Cardiac septum (tissue), 1 donor: ENCODE measurements around the gene RNF10. TPM values are rescaled to one million over a fixed set of nuclear protein-coding genes. Genes with fewer than 3 reads are reported as not detected.
A peak's percentile ranks its signal among the peaks of the same experiment; 100 is the strongest.
"Not testable (repeated sequence)": the region's sequence is repeated elsewhere in the genome, so short reads cannot be mapped to it uniquely, and the experiment has no call there.

Experiments
- DNase-seq: peaks from one replicate; pipeline ENCODE4 v3.0.0-alpha.2; 2020; ENCODE audit warnings: low spot score
- intact Hi-C: fragments of 100-400 bp; cut with DNase I; formaldehyde crosslinking; loops from one replicate; pipeline ENCODE4 v1.14.0; 2022
- long read RNA-seq: library from polyadenylated mRNA; unstranded; transcript quantifications from one replicate; pipeline ENCODE4 v2.0.0, GENCODE V29; 2021
- total RNA-seq: library from RNA; stranded (reverse); fragmentation: NEBNext Ultra II Directional; extraction: Animal tissue kit (Norgen Biotek cat#: 25700); gene quantifications from one replicate; pipeline ENCODE4 v1.2.1, GENCODE V29; 2021
- donor health status: DM: no; HTN: no; CAD: no.

The RNF10 gene
- 249 TPM for total RNA-seq
- long read RNA-seq, transcript RNF10-201 (17 exons, 3,825 nt) = major isoform, 336 of 523 reads
- long read RNA-seq, transcript RNF10-203 (17 exons, 2,671 nt) = minor isoform, 39 of 523 reads
- long read RNA-seq, partial matches to known transcripts = 93 of 523 reads
- long read RNA-seq, other reads (novel, unspliced or antisense) = 55 of 523 reads

GRCh38 chr12:120534203-120534702, at the start of gene RNF10:
TSS of gene RNF10 (plus strand) at chr12:120534356. CDS start at chr12:120534812, 456 bp downstream.
- intact Hi-C loops = loop anchor here (5.0 kb wide), 2 partner anchors 37 to 48 kb away; partner anchors contain the start of genes DYNLL1 and POP5

GRCh38 chr12:120485961-120486881, 47.9 kb upstream of the RNF10 start:
- DNase-seq = no peak
- intact Hi-C loops = no loop called here

More at GRCh38 chr12:120534203-120534702, at the start of gene RNF10:
- peak; percentile 87 for DNase-seq

GRCh38 chr12:120487552-120487951, 46.6 kb upstream of the RNF10 start:
- intact Hi-C loops, DNase-seq: not testable (repeated sequence)

GRCh38 chr12:120488057-120488640, 46.0 kb upstream of the RNF10 start:
- DNase-seq = no peak
- intact Hi-C loops = no loop called here

GRCh38 chr12:120489018-120489417, 45.1 kb upstream of the RNF10 start:
- no peak for DNase-seq
- intact Hi-C loops = no loop called here

- no peak for DNase-seq
- intact Hi-C loops = no loop called here
Measured at GRCh38 chr12:120490325-120490724, 43.8 kb upstream of the RNF10 start.

- intact Hi-C loops = no loop called here
- DNase-seq = no peak
Measured at GRCh38 chr12:120490833-120491512, 43.2 kb upstream of the RNF10 start.

- intact Hi-C loops = loop anchor here (5.0 kb wide), 1 partner anchor 37 kb away; the partner anchor contains the start of gene RNF10
- DNase-seq = no peak
Measured at GRCh38 chr12:120495186-120495730, 38.9 kb upstream of the RNF10 start.

- intact Hi-C loops = loop anchor here (1.0 to 5.0 kb wide), 2 partner anchors 27 to 36 kb away; partner anchors contain the start of genes RNF10 and SRSF9
- peak; percentile 98 for DNase-seq
Measured at GRCh38 chr12:120495731-120496412, 38.3 kb upstream of the RNF10 start, which contains the start of gene DYNLL1. TSS of gene DYNLL1 (plus strand) at chr12:120496113. CDS start at chr12:120496422, 309 bp downstream.

- intact Hi-C loops = loop anchor here (1.0 to 5.0 kb wide), 2 partner anchors 27 to 36 kb away; partner anchors contain the start of genes RNF10 and SRSF9
Measured at GRCh38 chr12:120496413-120497340, 37.5 kb upstream of the RNF10 start.

GRCh38 chr12:120497524-120498150, 36.5 kb upstream of the RNF10 start:
- intact Hi-C loops = loop anchor here (5.0 kb wide), 1 partner anchor 35 kb away; the partner anchor contains the start of gene RNF10
- no peak for DNase-seq

More at GRCh38 chr12:120496413-120497340, 37.5 kb upstream of the RNF10 start:
- DNase-seq = peak; percentile 89

GRCh38 chr12:120498870-120499515, 35.2 kb upstream of the RNF10 start:
- DNase-seq = no peak

GRCh38 chr12:120500581-120500980, 33.6 kb upstream of the RNF10 start:
- intact Hi-C loops = no loop called here
- DNase-seq = no peak

More at GRCh38 chr12:120498870-120499515, 35.2 kb upstream of the RNF10 start:
- intact Hi-C loops = loop anchor here (5.0 kb wide), 1 partner anchor 33 kb away; the partner anchor contains the start of gene RNF10

GRCh38 chr12:120504587-120504986, 29.6 kb upstream of the RNF10 start:
- intact Hi-C loops = no loop called here
- no peak for DNase-seq

- intact Hi-C loops = no loop called here
- DNase-seq = no peak
Measured at GRCh38 chr12:120508537-120508936, 25.6 kb upstream of the RNF10 start.

- intact Hi-C loops = no loop called here
- DNase-seq = no peak
Measured at GRCh38 chr12:120514002-120514401, 20.2 kb upstream of the RNF10 start.
